Measurements from ENCODE around the gene NEDD9.

NEDD9 gene

GRCh38 chr6:11273406-11274065, 41.1 kb upstream of the NEDD9 start:
- H3K9me2 ChIP-seq (replicated peaks; ENCODE audit: control insufficient read depth, low read length) = no peaks in the 10 kb centered on the region
- no peaks in the 10 kb centered on the region for H3F3A ChIP-seq (ENCODE audit: control insufficient read depth, insufficient read depth)
- H3K27me3 ChIP-seq (ENCODE audit: control insufficient read depth, low read length) = peaks cover 5% of the 10 kb centered on the region; the same call in 1 of the 2 replicates
- H3K79me2 ChIP-seq (ENCODE audit: control insufficient read depth, low read length) = no peaks in the 10 kb centered on the region
- H4K20me1 ChIP-seq (ENCODE audit: control insufficient read depth, insufficient read depth, low read depth, low read length) = no peaks in the 10 kb centered on the region
- H3K4me3 ChIP-seq (ENCODE audit: low read length) = no peak overlapping the region
- H3K9me3 ChIP-seq (ENCODE audit: control insufficient read depth, insufficient read depth, low read length) = no peaks in the 10 kb centered on the region
- H3K27ac ChIP-seq (ENCODE audit: low read depth, low read length) = no peak overlapping the region
- TF ChIP-seq CTCF (IDR thresholded peaks at IDR 0.05; ENCODE audit: low read depth, low read length, poor library complexity, severe bottlenecking) (no peak), EZH2phosphoT487 (IDR thresholded peaks at IDR 0.05; ENCODE audit: borderline replicate concordance, low read length) (no peak)
- H3K4me1 ChIP-seq (ENCODE audit: control insufficient read depth, low read length) = peaks cover 18% of the 10 kb centered on the region
- H3K36me3 ChIP-seq (ENCODE audit: control insufficient read depth, low read length) = no peaks in the 10 kb centered on the region
- no peak overlapping the region for H3K4me2 ChIP-seq (ENCODE audit: low read length)

- TF ChIP-seq CTCF (IDR thresholded peaks at IDR 0.05; ENCODE audit: low read depth, low read length, poor library complexity, severe bottlenecking) (no peak), EZH2phosphoT487 (IDR thresholded peaks at IDR 0.05; ENCODE audit: borderline replicate concordance, low read length) (no peak)
- H3K27me3 ChIP-seq (ENCODE audit: control insufficient read depth, low read length) = no peaks in the 10 kb centered on the region
These were observed 40.2 kb upstream of the NEDD9 start for GRCh38 chr6:11272491-11273192.

GRCh38 chr6:11271228-11272020, 39.0 kb upstream of the NEDD9 start:
- H3F3A ChIP-seq (ENCODE audit: control insufficient read depth, insufficient read depth) = no peaks in the 10 kb centered on the region
- H3K36me3 ChIP-seq (ENCODE audit: control insufficient read depth, low read length) = no peaks in the 10 kb centered on the region
- TF ChIP-seq EZH2phosphoT487 (IDR thresholded peaks at IDR 0.05; ENCODE audit: borderline replicate concordance, low read length) (no peak), CTCF (IDR thresholded peaks at IDR 0.05; ENCODE audit: low read depth, low read length, poor library complexity, severe bottlenecking) (no peak)
- H3K9me3 ChIP-seq (ENCODE audit: control insufficient read depth, insufficient read depth, low read length) = no peaks in the 10 kb centered on the region
- peaks cover 18% of the 10 kb centered on the region for H3K4me1 ChIP-seq (ENCODE audit: control insufficient read depth, low read length)
- H3K27me3 ChIP-seq (ENCODE audit: control insufficient read depth, low read length) = no peaks in the 10 kb centered on the region
- H4K20me1 ChIP-seq (ENCODE audit: control insufficient read depth, insufficient read depth, low read depth, low read length) = no peaks in the 10 kb centered on the region
- H3K27ac ChIP-seq (ENCODE audit: low read depth, low read length) = no peak overlapping the region
- H3K9me2 ChIP-seq (replicated peaks; ENCODE audit: control insufficient read depth, low read length) = no peaks in the 10 kb centered on the region
- no peak overlapping the region for H3K4me3 ChIP-seq (ENCODE audit: low read length)
- H3K79me2 ChIP-seq (ENCODE audit: control insufficient read depth, low read length) = no peaks in the 10 kb centered on the region
- no peak overlapping the region for H3K4me2 ChIP-seq (ENCODE audit: low read length)

More at GRCh38 chr6:11272491-11273192, 40.2 kb upstream of the NEDD9 start:
- no peaks in the 10 kb centered on the region for H3F3A ChIP-seq (ENCODE audit: control insufficient read depth, insufficient read depth)
- H3K9me3 ChIP-seq (ENCODE audit: control insufficient read depth, insufficient read depth, low read length) = no peaks in the 10 kb centered on the region
- no peaks in the 10 kb centered on the region for H3K9me2 ChIP-seq (replicated peaks; ENCODE audit: control insufficient read depth, low read length)
- H3K36me3 ChIP-seq (ENCODE audit: control insufficient read depth, low read length) = no peaks in the 10 kb centered on the region
- no peak overlapping the region for H3K4me2 ChIP-seq (ENCODE audit: low read length)
- H3K27ac ChIP-seq (ENCODE audit: low read depth, low read length) = no peak overlapping the region
- H3K4me3 ChIP-seq (ENCODE audit: low read length) = no peak overlapping the region
- no peaks in the 10 kb centered on the region for H3K79me2 ChIP-seq (ENCODE audit: control insufficient read depth, low read length)
- H3K4me1 ChIP-seq (ENCODE audit: control insufficient read depth, low read length) = peaks cover 18% of the 10 kb centered on the region
- H4K20me1 ChIP-seq (ENCODE audit: control insufficient read depth, insufficient read depth, low read depth, low read length) = no peaks in the 10 kb centered on the region
